22Rv1 (cell line): ENCODE measurements around the gene SNHG17.

Source experiments
- CTCF ChIP-seq: fragments of 450-650 bp; IDR thresholded peaks from 2 replicates; pipeline ENCODE4 v1.5.1; 2017; ENCODE audit warnings: mild to moderate bottlenecking
- ZFX ChIP-seq: fragments of 450-650 bp; IDR thresholded peaks from 2 replicates; pipeline ENCODE4 v1.6.1; 2017; ENCODE audit warnings: antibody characterized with exemption, borderline replicate concordance

DNA sequence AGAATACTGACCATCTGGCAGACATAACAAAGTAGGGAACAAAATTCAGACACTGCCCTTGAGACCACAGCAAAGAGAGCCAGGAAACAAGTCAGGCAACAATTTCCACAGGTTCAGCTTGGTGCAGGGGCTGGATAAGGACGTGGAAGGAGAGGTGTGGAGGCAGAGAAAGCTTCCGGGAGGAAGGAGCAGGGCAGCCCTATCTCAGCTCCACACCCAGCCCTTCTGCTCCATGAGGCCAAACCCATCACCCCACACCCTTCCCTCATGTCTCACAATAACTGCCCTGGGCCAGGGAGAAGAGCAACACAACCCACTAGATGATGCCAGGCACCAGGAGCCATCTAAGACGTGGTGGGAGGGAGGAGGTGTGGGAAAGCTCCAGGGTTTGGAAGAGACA is 5.8 kb downstream of the SNHG17 start:
- no peak for TF ChIP-seq CTCF
- no peak for TF ChIP-seq ZFX
